ENCODE data around the gene SULT2B1. TPM values are rescaled to one million over a fixed set of nuclear protein-coding genes. Genes with fewer than 3 reads are reported as not detected.

The SULT2B1 gene
- total RNA-seq, 4 donors from 2014 or later: not detected

GRCh38 chr19:48646001-48646721 is 94.2 kb downstream of the SULT2B1 start, which contains the start of gene CA11:
TSS of gene CA11 (minus strand) at chr19:48646187. CDS start at chr19:48645632, 555 bp downstream.
- TF ChIP-seq CTCF (IDR thresholded peaks at IDR 0.05) (peak; percentile 94 to 96 (median 94)), EP300 (IDR thresholded peaks at IDR 0.05) (peak; percentile 72 to 77), POLR2A (IDR thresholded peaks at IDR 0.05) (peak in 1 of 2 donors; percentile 50)
- no peaks in the 10 kb centered on the region for H3K9me3 ChIP-seq
- no peaks in the 10 kb centered on the region for H3K27me3 ChIP-seq
- no peaks in the 10 kb centered on the region for H3K36me3 ChIP-seq
- H3K27ac ChIP-seq: peak within 1 kb of the TSS; percentile 86 to 96 (median 91)
- peaks cover 0 to 27% (median 10%) of the 10 kb centered on the region in 4 donors for H3K4me1 ChIP-seq
- H3K4me3 ChIP-seq: peak within 1 kb of the TSS; percentile 59 to 67 (median 66)
- 0 to 1% methylated on average over 24 to 29 of the region's 33 CpGs for WGBS, 2 donors
- peak; percentile 73 to 86 for DNase-seq (ENCODE audit: low spot score in 2 of 2)

- peaks cover 0 to 27% (median 10%) of the 10 kb centered on the region in 4 donors for H3K4me1 ChIP-seq
- H3K27ac ChIP-seq: peak overlapping the region; percentile 86 to 96 (median 91)
- WGBS, 2 donors: 9 to 11% methylated on average over 10 of the region's 10 CpGs
- H3K4me3 ChIP-seq: peak overlapping the region; percentile 59 to 67 (median 66)
- no peaks in the 10 kb centered on the region for H3K9me3 ChIP-seq
- no peak for TF ChIP-seq CTCF (IDR thresholded peaks at IDR 0.05)
- TF ChIP-seq POLR2A (IDR thresholded peaks at IDR 0.05): no peak
- no peak for TF ChIP-seq EP300 (IDR thresholded peaks at IDR 0.05)
- no peak for DNase-seq (ENCODE audit: low spot score in 2 of 2)
- H3K36me3 ChIP-seq: no peaks in the 10 kb centered on the region
- H3K27me3 ChIP-seq: no peaks in the 10 kb centered on the region
These were observed 94.8 kb downstream of the SULT2B1 start for GRCh38 chr19:48646722-48647216.

GRCh38 chr19:48648134-48648533 is 96.2 kb downstream of the SULT2B1 start:
- peaks cover 0 to 27% (median 10%) of the 10 kb centered on the region in 4 donors for H3K4me1 ChIP-seq
- H3K9me3 ChIP-seq: no peaks in the 10 kb centered on the region
- TF ChIP-seq EP300 (IDR thresholded peaks at IDR 0.05) (no peak), CTCF (IDR thresholded peaks at IDR 0.05) (no peak), POLR2A (IDR thresholded peaks at IDR 0.05) (no peak)
- no peak overlapping the region for H3K27ac ChIP-seq
- no peak overlapping the region for H3K4me3 ChIP-seq
- no peaks in the 10 kb centered on the region for H3K36me3 ChIP-seq
- no peak for DNase-seq (ENCODE audit: low spot score in 2 of 2)
- H3K27me3 ChIP-seq: no peaks in the 10 kb centered on the region
- WGBS, 2 donors: 68 to 75% methylated on average over 2 of the region's 2 CpGs

Other genes starting within 250 kb of the SULT2B1 start
- gene EMP3, start 226.6 kb upstream of the SULT2B1 start, total RNA-seq: 10 to 100 TPM; 22.2 to 52.5 (median 33.3) TPM
- 10 to 100 TPM in 2 of 4 donors, 1 to 10 TPM in 2; 8.3 to 14.4 (median 10.2) TPM for gene TMEM143, start 188.2 kb upstream of the SULT2B1 start, total RNA-seq
- gene SYNGR4, start 187.8 kb upstream of the SULT2B1 start, total RNA-seq: not detected
- gene KDELR1, start 160.6 kb upstream of the SULT2B1 start, total RNA-seq: 10 to 100 TPM; 51.3 to 78.6 (median 65.8) TPM
- gene GRIN2D, start 158.5 kb upstream of the SULT2B1 start, total RNA-seq: under 1 TPM; 0.42 to 0.90 (median 0.51) TPM
- 10 to 100 TPM; 15.1 to 33.1 (median 29.7) TPM for gene GRWD1, start 106.2 kb upstream of the SULT2B1 start, total RNA-seq
- gene KCNJ14, start 96.6 kb upstream of the SULT2B1 start, total RNA-seq: 1 to 10 TPM in 2 of 4 donors, under 1 TPM in 2; 0.44 to 4.1 (median 1.5) TPM
- gene CYTH2, start 82.8 kb upstream of the SULT2B1 start, total RNA-seq: 100 to 1,000 TPM in 1 of 4 donors, 10 to 100 TPM in 3; 56.7 to 114 (median 65.1) TPM
- 1 to 10 TPM in 1 of 4 donors, under 1 TPM in 2, not detected in 1; under 0.01 to 1.8 (median 0.59) TPM for gene LMTK3, start 40.3 kb upstream of the SULT2B1 start, total RNA-seq
- gene SPACA4, start 54.6 kb downstream of the SULT2B1 start, total RNA-seq: not detected
- not detected for gene FAM83E, start 62.9 kb downstream of the SULT2B1 start, total RNA-seq
- 1,000 to 10,000 TPM; 2,253 to 3,141 (median 2,490) TPM for gene RPL18, start 67.0 kb downstream of the SULT2B1 start, total RNA-seq
- gene SPHK2, start 67.3 kb downstream of the SULT2B1 start, total RNA-seq: 10 to 100 TPM; 28.0 to 34.7 (median 30.1) TPM
- 10 to 100 TPM in 2 of 4 donors, 1 to 10 TPM in 2; 2.4 to 20.1 (median 10.1) TPM for gene DBP, start 85.2 kb downstream of the SULT2B1 start, total RNA-seq
- gene CA11, start 94.0 kb downstream of the SULT2B1 start, total RNA-seq: 1 to 10 TPM; 3.1 to 5.4 (median 4.0) TPM
- 1 to 10 TPM in 3 of 4 donors, under 1 TPM in 1; 0.78 to 6.9 (median 2.2) TPM for gene NTN5, start 120.8 kb downstream of the SULT2B1 start, total RNA-seq
- gene FUT2, start 143.8 kb downstream of the SULT2B1 start, total RNA-seq: under 1 TPM in 1 of 4 donors, not detected in 3; 0.44 TPM
- gene MAMSTR, start 167.6 kb downstream of the SULT2B1 start, total RNA-seq: 1 to 10 TPM; 2.7 to 7.2 (median 5.9) TPM
- gene RASIP1, start 188.4 kb downstream of the SULT2B1 start, total RNA-seq: 10 to 100 TPM; 12.3 to 23.3 (median 19.8) TPM
- under 1 TPM in 2 of 4 donors, not detected in 2; 0.21 to 0.30 TPM for gene IZUMO1, start 194.7 kb downstream of the SULT2B1 start, total RNA-seq
- 1 to 10 TPM in 3 of 4 donors, under 1 TPM in 1; 0.98 to 4.2 (median 2.4) TPM for gene FUT1, start 200.5 kb downstream of the SULT2B1 start, total RNA-seq
- not detected for gene FGF21, start 203.4 kb downstream of the SULT2B1 start, total RNA-seq